CD14-positive monocyte (primary cell): ENCODE results near the gene LRRC4. TPM values are rescaled to one million over a fixed set of nuclear protein-coding genes. Genes with fewer than 3 reads are reported as not detected.

Experiments used
- DNase-seq, 3 donors: peaks; one replicate each; pipeline ENCODE4 v3.0.0-alpha.2; 2011 to 2022
- H2AFZ ChIP-seq: 2 replicates; pipeline ENCODE4 v1.6.0; 2012; ENCODE audit warnings: mild to moderate bottlenecking, low read depth, low read length, inconsistent platforms; ENCODE audit not compliant: insufficient read depth, poor library complexity, severe bottlenecking
- H3K27ac ChIP-seq, 2 donors: 1 replicate in 1 of 2; 2 replicates in 1 of 2; pipeline ENCODE4 v1.5.1; 2012 to 2013; ENCODE audit warnings: low read length in 2 of 2, control low read depth in 1 of 2, inconsistent platforms in 1 of 2, low read depth in 1 of 2, mild to moderate bottlenecking in 1 of 2
- H3K27me3 ChIP-seq, 2 donors: one replicate each; pipeline versions ENCODE4 v1.6.0 to v1.6.1; 2011 to 2013; ENCODE audit warnings: low read length in 2 of 2; ENCODE audit not compliant: control insufficient read depth in 2 of 2, insufficient read depth in 2 of 2
- H3K36me3 ChIP-seq, 2 donors: replicated peaks in 1 of 2; 1 replicate in 1 of 2; 2 replicates in 1 of 2; pipeline versions ENCODE4 v1.5.1 to v1.6.1; 2012 to 2013; ENCODE audit warnings: low read length in 2 of 2, control low read depth in 1 of 2, inconsistent platforms in 1 of 2, mild to moderate bottlenecking in 1 of 2; ENCODE audit not compliant: insufficient read depth in 2 of 2, control insufficient read depth in 1 of 2
- H3K4me1 ChIP-seq, 2 donors: 1 replicate in 1 of 2; 2 replicates in 1 of 2; pipeline versions ENCODE4 v1.5.1 to v1.6.1; 2012 to 2013; ENCODE audit warnings: low read length in 2 of 2, control low read depth in 1 of 2, inconsistent platforms in 1 of 2, mild to moderate bottlenecking in 1 of 2, moderate library complexity in 1 of 2; ENCODE audit not compliant: insufficient read depth in 2 of 2, control insufficient read depth in 1 of 2
- H3K4me2 ChIP-seq: replicated peaks from 2 replicates; pipeline ENCODE3; 2012; ENCODE audit warnings: low read length, moderate library complexity, mild to moderate bottlenecking; ENCODE audit not compliant: poor library complexity, severe bottlenecking; ENCODE audit errors: extremely low read depth
- H3K4me3 ChIP-seq, 3 experiments: fragments of 200-600 bp in 1 of 3; sonication (generic) in 1 of 3; replicated peaks in 1 of 3; 1 replicate in 2 of 3; 2 replicates in 1 of 3; pipeline ENCODE4 v1.5.1; 2011 to 2013; ENCODE audit warnings: low read length in 3 of 3, mild to moderate bottlenecking in 3 of 3, control low read depth in 2 of 3, low read depth in 2 of 3, inconsistent platforms in 1 of 3, moderate library complexity in 1 of 3
- H3K79me2 ChIP-seq: 2 replicates; pipeline ENCODE4 v1.6.0; 2012; ENCODE audit warnings: mild to moderate bottlenecking, control low read depth, inconsistent platforms, low read length, moderate library complexity; ENCODE audit not compliant: insufficient read depth
- H3K9ac ChIP-seq: 2 replicates; pipeline ENCODE4 v1.6.0; 2017; ENCODE audit warnings: low read length, mild to moderate bottlenecking; ENCODE audit not compliant: insufficient read depth, poor library complexity, severe bottlenecking
- H3K9me3 ChIP-seq, 2 donors: replicated peaks in 1 of 2; 1 replicate in 1 of 2; 2 replicates in 1 of 2; pipeline versions ENCODE4 v1.5.1 to v1.6.1; 2012 to 2013; ENCODE audit warnings: low read length in 2 of 2, control low read depth in 1 of 2; ENCODE audit not compliant: control insufficient read depth in 1 of 2, insufficient read depth in 1 of 2
- H4K20me1 ChIP-seq: 2 replicates; pipeline ENCODE4 v1.6.0; 2012; ENCODE audit warnings: mild to moderate bottlenecking, low read length, control low read depth, moderate library complexity; ENCODE audit not compliant: insufficient read depth
- H3K27ac Mint-ChIP-seq, 7 donors: one replicate each; pipeline ENCODE4 v1.8.0; 2020; ENCODE audit warnings: mild to moderate bottlenecking in 7 of 7, mixed read lengths in 7 of 7, moderate library complexity in 6 of 7, inconsistent platforms in 2 of 7
- H3K27me3 Mint-ChIP-seq, 3 donors: one replicate each; pipeline ENCODE4 v1.8.0; 2021 to 2022; ENCODE audit warnings: low read depth in 3 of 3, mild to moderate bottlenecking in 3 of 3, mixed read lengths in 3 of 3, moderate library complexity in 3 of 3, inconsistent platforms in 1 of 3
- H3K36me3 Mint-ChIP-seq, 2 donors: one replicate each; pipeline ENCODE4 v1.8.0; 2020; ENCODE audit warnings: mixed read lengths in 2 of 2, inconsistent platforms in 1 of 2, mild to moderate bottlenecking in 1 of 2
- H3K4me1 Mint-ChIP-seq: one replicate; pipeline ENCODE4 v1.8.0; 2020; ENCODE audit warnings: mild to moderate bottlenecking, mixed read lengths
- H3K4me3 Mint-ChIP-seq, 2 donors: one replicate each; pipeline ENCODE4 v1.8.0; 2020; ENCODE audit warnings: mild to moderate bottlenecking in 2 of 2, mixed read lengths in 2 of 2, moderate library complexity in 1 of 2
- H3K9me3 Mint-ChIP-seq, 7 donors: one replicate each; pipeline ENCODE4 v1.8.0; 2020 to 2022; ENCODE audit warnings: mixed read lengths in 7 of 7, mild to moderate bottlenecking in 6 of 7, moderate library complexity in 6 of 7, inconsistent platforms in 2 of 7
- WGBS: methylation state at CpG from one replicate; pipeline ENCODE4 v1.1.5; 2013; ENCODE audit warnings: missing lambda C conversion rate; ENCODE audit not compliant: insufficient coverage; 5-methylcytosine and 5-hydroxymethylcytosine counted together
- intact Hi-C, 2 donors: fragments of 100-400 bp; cut with micrococcal nuclease; formaldehyde crosslinking; loops; one replicate each; pipeline versions ENCODE4 v1.15.0 to v1.15.1; 2023
- polyA plus RNA-seq, 3 donors: library from polyadenylated mRNA; depleted of rRNA in 1 of 3; unstranded in 2 of 3; stranded (reverse) in 1 of 3; fragments of 300-500 nt in 2 of 3; fragments of >200 nt in 1 of 3; fragmentation: Illumina TruSeq in 2 of 3; gene quantifications; 1 replicate in 2 of 3; 2 replicates in 1 of 3; pipeline ENCODE4 v1.2.3, GENCODE V29; 2012 to 2021
- TF ChIP-seq, protein P1 (sequence below): fragments of 200-600 bp; IDR thresholded peaks from one replicate; pipeline ENCODE4 v1.8.0; 2022; ENCODE audit warnings: antibody characterized with exemption, mild to moderate bottlenecking

The LRRC4 gene
- polyA plus RNA-seq, 3 donors, result 0.12 to 3.3 (median 0.91) TPM

DNA sequence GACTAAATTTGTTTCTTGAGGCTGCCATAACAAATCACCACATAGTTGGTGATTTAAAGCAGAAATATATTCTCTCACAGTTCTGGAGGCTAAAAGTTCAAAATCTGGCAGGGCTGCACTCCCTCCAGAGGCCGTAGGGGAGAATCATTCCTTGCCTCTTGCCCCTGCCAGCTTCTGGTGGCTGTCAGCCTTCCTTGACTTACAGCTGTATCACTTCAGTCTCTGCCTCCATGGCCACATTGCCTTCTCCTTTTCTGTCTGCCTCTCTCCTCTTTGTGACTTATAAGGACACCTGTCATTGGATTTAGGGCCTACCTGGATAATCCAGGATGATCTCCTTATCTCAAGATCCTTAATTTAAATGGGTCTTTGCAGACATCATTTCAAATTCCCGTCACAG, 5.8 kb upstream of the LRRC4 start:
- peaks cover 3 to 20% of the 10 kb centered on the region in 2 donors for H3K36me3 ChIP-seq
- WGBS, result 100% methylated on average over 1 of the region's 2 CpGs
- no peak overlapping the region for H3K9ac ChIP-seq
- no peak overlapping the region for H3K27ac ChIP-seq
- H2AFZ ChIP-seq, result no peak overlapping the region
- H3K4me1 ChIP-seq, result peaks cover 12 to 15% of the 10 kb centered on the region in 2 donors
- Mint-ChIP-seq H3K9me3 (no peaks in the 10 kb centered on the region), H3K27me3 (peaks cover 7 to 13% (median 8%) of the 10 kb centered on the region in 3 donors), H3K27ac (no peak overlapping the region), H3K4me3 (no peak overlapping the region), H3K36me3 (peaks cover 16 to 27% of the 10 kb centered on the region in 2 donors), H3K4me1 (peaks cover 17% of the 10 kb centered on the region)
- intact Hi-C loops, result loop anchor here in 1 of 2 donors (10.0 kb wide), 1 partner anchor 178 kb away; no protein-coding TSS in a partner anchor
- H3K4me2 ChIP-seq, result no peak overlapping the region
- H3K4me3 ChIP-seq, result no peak overlapping the region
- H3K27me3 ChIP-seq, result peaks cover 5 to 6% of the 10 kb centered on the region in 2 donors
- TF ChIP-seq, protein P1, sequence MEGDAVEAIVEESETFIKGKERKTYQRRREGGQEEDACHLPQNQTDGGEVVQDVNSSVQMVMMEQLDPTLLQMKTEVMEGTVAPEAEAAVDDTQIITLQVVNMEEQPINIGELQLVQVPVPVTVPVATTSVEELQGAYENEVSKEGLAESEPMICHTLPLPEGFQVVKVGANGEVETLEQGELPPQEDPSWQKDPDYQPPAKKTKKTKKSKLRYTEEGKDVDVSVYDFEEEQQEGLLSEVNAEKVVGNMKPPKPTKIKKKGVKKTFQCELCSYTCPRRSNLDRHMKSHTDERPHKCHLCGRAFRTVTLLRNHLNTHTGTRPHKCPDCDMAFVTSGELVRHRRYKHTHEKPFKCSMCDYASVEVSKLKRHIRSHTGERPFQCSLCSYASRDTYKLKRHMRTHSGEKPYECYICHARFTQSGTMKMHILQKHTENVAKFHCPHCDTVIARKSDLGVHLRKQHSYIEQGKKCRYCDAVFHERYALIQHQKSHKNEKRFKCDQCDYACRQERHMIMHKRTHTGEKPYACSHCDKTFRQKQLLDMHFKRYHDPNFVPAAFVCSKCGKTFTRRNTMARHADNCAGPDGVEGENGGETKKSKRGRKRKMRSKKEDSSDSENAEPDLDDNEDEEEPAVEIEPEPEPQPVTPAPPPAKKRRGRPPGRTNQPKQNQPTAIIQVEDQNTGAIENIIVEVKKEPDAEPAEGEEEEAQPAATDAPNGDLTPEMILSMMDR, result no peak
- no peak for DNase-seq
- H3K79me2 ChIP-seq, result peaks cover 4% of the 10 kb centered on the region
- H4K20me1 ChIP-seq, result peaks cover 69% of the 10 kb centered on the region
- H3K9me3 ChIP-seq, result no peaks in the 10 kb centered on the region

DNA sequence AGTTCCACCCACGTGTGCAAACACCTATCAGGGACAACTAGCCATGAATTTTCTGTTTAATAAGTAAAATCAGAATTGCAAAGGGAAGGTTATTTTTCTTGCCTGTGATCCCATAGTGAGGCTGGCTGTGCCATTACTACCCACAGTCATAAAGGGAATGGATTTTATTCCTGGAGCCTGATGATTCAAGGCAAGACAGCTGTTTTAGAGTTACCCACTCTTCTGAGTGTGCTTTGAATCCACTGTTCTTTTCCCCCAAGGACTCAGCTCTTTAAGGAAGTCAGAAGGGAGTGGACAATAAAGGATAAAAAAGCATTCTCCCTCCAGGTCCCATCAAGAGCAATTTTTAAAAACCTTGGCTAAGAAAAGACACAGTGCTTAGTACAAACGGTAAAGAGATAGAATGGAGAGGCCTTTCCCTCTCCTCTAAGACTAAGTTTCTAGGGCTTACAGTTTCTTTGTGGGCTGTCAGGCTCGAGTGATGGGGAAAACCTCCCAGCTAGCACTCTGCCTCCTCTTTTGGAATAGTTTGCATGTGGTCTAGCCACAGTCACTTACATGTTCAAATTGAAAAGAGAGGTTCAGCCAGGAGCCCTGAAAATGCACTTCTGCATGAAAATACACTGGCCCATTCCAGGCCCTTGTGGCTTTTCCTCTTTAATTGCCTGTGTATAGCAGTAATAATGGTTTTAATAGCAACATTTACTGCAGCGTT, 5.1 kb upstream of the LRRC4 start:
- Histone ChIP-seq H3K79me2 (peaks cover 4% of the 10 kb centered on the region), H3K27me3 (peaks cover 5 to 6% of the 10 kb centered on the region in 2 donors), H3K4me1 (peaks cover 12 to 14% of the 10 kb centered on the region in 2 donors), H3K9me3 (no peaks in the 10 kb centered on the region), H3K36me3 (peaks cover 0 to 13% of the 10 kb centered on the region in 2 donors), H3K4me3 (no peak overlapping the region), H3K27ac (no peak overlapping the region), H3K9ac (no peak overlapping the region), H4K20me1 (peaks cover 62% of the 10 kb centered on the region), H2AFZ (no peak overlapping the region), H3K4me2 (no peak overlapping the region)
- Mint-ChIP-seq H3K9me3 (no peaks in the 10 kb centered on the region), H3K4me1 (peaks cover 14% of the 10 kb centered on the region), H3K4me3 (no peak overlapping the region), H3K27me3 (peaks cover 7 to 16% (median 8%) of the 10 kb centered on the region in 3 donors), H3K27ac (no peak overlapping the region), H3K36me3 (peaks cover 12 to 22% of the 10 kb centered on the region in 2 donors)
- WGBS, result no CpG with 5 or more reads among the region's 4 CpGs
- TF ChIP-seq, protein P1, result no peak
- intact Hi-C loops, result loop anchor here in 1 of 2 donors (10.0 kb wide), 1 partner anchor 178 kb away; no protein-coding TSS in a partner anchor
- no peak for DNase-seq
